Panc1 (cell line): ENCODE results near the gene IGFL3.

ENCODE experiments used
- CTCF ChIP-seq: fragments of 450-650 bp; IDR thresholded peaks from 2 replicates; pipeline ENCODE4 v1.5.1; 2017; ENCODE audit warnings: mild to moderate bottlenecking
- POLR2AphosphoS5 ChIP-seq: IDR thresholded peaks from 2 replicates; pipeline ENCODE4 v1.6.1; 2012; ENCODE audit warnings: mild to moderate bottlenecking, low read depth, low read length, moderate library complexity
- REST ChIP-seq, 2 experiments: IDR thresholded peaks; 2 replicates each; pipeline ENCODE4 v1.6.1; 2011 to 2012; ENCODE audit warnings: low read depth in 2 of 2, control low read depth in 1 of 2, low read length in 1 of 2, mild to moderate bottlenecking in 1 of 2, moderate library complexity in 1 of 2; ENCODE audit not compliant: insufficient read depth in 1 of 2
- SIN3A ChIP-seq: IDR thresholded peaks from 2 replicates; pipeline ENCODE4 v1.6.1; 2012; ENCODE audit warnings: low read depth, mild to moderate bottlenecking, low read length, moderate library complexity, borderline replicate concordance; ENCODE audit not compliant: insufficient read depth
- TCF7L2 ChIP-seq: IDR thresholded peaks from 2 replicates; pipeline ENCODE4 v1.6.1; 2011; ENCODE audit warnings: mild to moderate bottlenecking, low read depth, low read length, inconsistent platforms

GRCh38 chr19:46162731-46163130 lies 38.2 kb upstream of the IGFL3 start:
- no peak for TF ChIP-seq CTCF
- TF ChIP-seq REST (IDR thresholded peaks at IDR 0.05; ENCODE audit: insufficient read depth in 1 of 2, low read depth in 2 of 2, low read length in 1 of 2) = no peak
- TF ChIP-seq POLR2AphosphoS5 = no peak
- TF ChIP-seq TCF7L2 = no peak
- no peak for TF ChIP-seq SIN3A
